RKO (cell line): ENCODE results near the gene MBLAC1.

Experiments used
- DNase-seq: peaks from one replicate; pipeline ENCODE4 v3.0.0-alpha.2; 2016; ENCODE audit warnings: low spot score

The MBLAC1 gene

GRCh38 chr7:100095704-100096103 is 31.1 kb upstream of the MBLAC1 start:
- no peak for DNase-seq

GRCh38 chr7:100098913-100099312 is 27.9 kb upstream of the MBLAC1 start:
- no peak for DNase-seq

GRCh38 chr7:100099452-100099851 is 27.3 kb upstream of the MBLAC1 start:
- no peak for DNase-seq

- peak; percentile 95 for DNase-seq
Measured at GRCh38 chr7:100100420-100101015, 26.2 kb upstream of the MBLAC1 start.

GRCh38 chr7:100101016-100101862 is 25.5 kb upstream of the MBLAC1 start, which contains the start of the genes AP4M1 and MCM7:
Gene AP4M1 (plus strand): TSS chr7:100101643. CDS start chr7:100101715, 72 bp downstream.
Gene MCM7 (minus strand): TSS chr7:100101397. CDS start chr7:100101294, 103 bp downstream.
- DNase-seq: peak; percentile 100

GRCh38 chr7:100102950-100103840 is 23.6 kb upstream of the MBLAC1 start:
- DNase-seq: peak; percentile 58

- DNase-seq: no peak
Measured at GRCh38 chr7:100105534-100105933, 21.2 kb upstream of the MBLAC1 start.

GRCh38 chr7:100106633-100107032 is 20.1 kb upstream of the MBLAC1 start:
- DNase-seq: no peak

GRCh38 chr7:100107125-100107737 is 19.5 kb upstream of the MBLAC1 start:
- no peak for DNase-seq

GRCh38 chr7:100107890-100108289 is 18.9 kb upstream of the MBLAC1 start:
- no peak for DNase-seq

GRCh38 chr7:100109521-100110163 is 17.1 kb upstream of the MBLAC1 start:
- no peak for DNase-seq

- DNase-seq: no peak
Measured at GRCh38 chr7:100111156-100111555, 15.6 kb upstream of the MBLAC1 start.

GRCh38 chr7:100111914-100112313 is 14.9 kb upstream of the MBLAC1 start:
- DNase-seq: no peak

GRCh38 chr7:100115026-100115425 is 11.7 kb upstream of the MBLAC1 start:
- DNase-seq: no peak

GRCh38 chr7:100118388-100119071 is 8.2 kb upstream of the MBLAC1 start:
- DNase-seq: peak; percentile 83

- peak; percentile 99 for DNase-seq
Measured at GRCh38 chr7:100119072-100119969, 7.4 kb upstream of the MBLAC1 start, which contains the start of the genes CNPY4 and TAF6. Gene CNPY4 (plus strand): TSS chr7:100119634. CDS start chr7:100119745, 111 bp downstream. Gene TAF6 (minus strand): TSS chr7:100119358. CDS start chr7:100114209, 5,149 bp downstream.

- peak; percentile 92 for DNase-seq
Measured at GRCh38 chr7:100119970-100120732, 6.6 kb upstream of the MBLAC1 start.

- no peak for DNase-seq
Measured at GRCh38 chr7:100120733-100121036, 6.1 kb upstream of the MBLAC1 start.

- DNase-seq: no peak
Measured at GRCh38 chr7:100122067-100122466, 4.7 kb upstream of the MBLAC1 start.
